NCI-H1417 (cell line): ENCODE results near the gene FER.

Experiments
- DNase-seq, 3 experiments: peaks; one replicate each; lab custom pipeline; 2025; lab: John Stamatoyannopoulos, UW

FER gene

GRCh38 chr5:109125755-109126429, 378.2 kb downstream of the FER start:
- peak in 2 of 3 experiments; percentile 3 to 84 for DNase-seq

GRCh38 chr5:109126481-109126880, 378.8 kb downstream of the FER start:
- peak in 1 of 3 experiments; percentile 6 for DNase-seq

- DNase-seq = no peak
Observed at GRCh38 chr5:109136906-109137305, 389.2 kb downstream of the FER start.

GRCh38 chr5:109141222-109142200, 393.8 kb downstream of the FER start:
- DNase-seq = peak in 1 of 3 experiments; percentile 3

GRCh38 chr5:109143031-109143430, 395.3 kb downstream of the FER start:
- peak in 1 of 3 experiments; percentile 11 for DNase-seq

GRCh38 chr5:109145139-109145538, 397.4 kb downstream of the FER start:
- DNase-seq = no peak

GRCh38 chr5:109146591-109146990, 398.9 kb downstream of the FER start:
- DNase-seq = no peak

GRCh38 chr5:109152565-109152964, 404.9 kb downstream of the FER start:
- DNase-seq = no peak

GRCh38 chr5:109155625-109156024, 407.9 kb downstream of the FER start:
- DNase-seq = no peak

GRCh38 chr5:109156885-109157284, 409.2 kb downstream of the FER start:
- DNase-seq = no peak

- DNase-seq = no peak
Observed at GRCh38 chr5:109160468-109160867, 412.8 kb downstream of the FER start.

- DNase-seq = no peak
Observed at GRCh38 chr5:109161914-109162683, 414.4 kb downstream of the FER start.

GRCh38 chr5:109163336-109163735, 415.6 kb downstream of the FER start:
- no peak for DNase-seq

GRCh38 chr5:109164001-109164400, 416.3 kb downstream of the FER start:
- DNase-seq = no peak

GRCh38 chr5:109167586-109167985, 419.9 kb downstream of the FER start:
- no peak for DNase-seq

- DNase-seq = no peak
Observed at GRCh38 chr5:109168151-109168550, 420.5 kb downstream of the FER start.

- no peak for DNase-seq
Observed at GRCh38 chr5:109170629-109171350, 423.1 kb downstream of the FER start.

GRCh38 chr5:109171437-109172073, 423.9 kb downstream of the FER start:
- DNase-seq = peak in 1 of 3 experiments; percentile 13

GRCh38 chr5:109173036-109173794, 425.5 kb downstream of the FER start:
- DNase-seq = no peak

- no peak for DNase-seq
Observed at GRCh38 chr5:109177227-109177626, 429.5 kb downstream of the FER start.
